ENCODE data around the gene ALDOA.

DNA sequence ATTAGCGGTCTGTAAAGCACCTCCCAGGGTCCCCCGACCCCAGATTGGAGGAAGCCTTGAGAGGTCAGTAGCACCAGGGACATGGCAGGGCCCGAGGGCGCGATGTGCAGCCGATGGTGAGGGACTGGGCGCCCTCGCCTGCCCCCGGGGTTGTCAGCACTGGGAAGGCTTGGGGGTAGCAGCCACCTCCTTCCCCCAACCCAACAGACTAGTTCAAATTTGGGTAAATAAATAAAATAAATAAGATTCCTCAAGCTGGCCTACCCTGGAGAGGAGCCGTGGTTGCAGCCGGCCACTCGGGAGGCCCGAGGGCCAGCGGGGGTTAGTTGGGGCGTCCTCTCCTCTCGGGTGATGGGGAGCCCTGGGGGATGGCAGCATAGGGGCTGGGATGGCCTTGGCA is 41.1 kb upstream of the ALDOA start:
- TF ChIP-seq, protein P1, sequence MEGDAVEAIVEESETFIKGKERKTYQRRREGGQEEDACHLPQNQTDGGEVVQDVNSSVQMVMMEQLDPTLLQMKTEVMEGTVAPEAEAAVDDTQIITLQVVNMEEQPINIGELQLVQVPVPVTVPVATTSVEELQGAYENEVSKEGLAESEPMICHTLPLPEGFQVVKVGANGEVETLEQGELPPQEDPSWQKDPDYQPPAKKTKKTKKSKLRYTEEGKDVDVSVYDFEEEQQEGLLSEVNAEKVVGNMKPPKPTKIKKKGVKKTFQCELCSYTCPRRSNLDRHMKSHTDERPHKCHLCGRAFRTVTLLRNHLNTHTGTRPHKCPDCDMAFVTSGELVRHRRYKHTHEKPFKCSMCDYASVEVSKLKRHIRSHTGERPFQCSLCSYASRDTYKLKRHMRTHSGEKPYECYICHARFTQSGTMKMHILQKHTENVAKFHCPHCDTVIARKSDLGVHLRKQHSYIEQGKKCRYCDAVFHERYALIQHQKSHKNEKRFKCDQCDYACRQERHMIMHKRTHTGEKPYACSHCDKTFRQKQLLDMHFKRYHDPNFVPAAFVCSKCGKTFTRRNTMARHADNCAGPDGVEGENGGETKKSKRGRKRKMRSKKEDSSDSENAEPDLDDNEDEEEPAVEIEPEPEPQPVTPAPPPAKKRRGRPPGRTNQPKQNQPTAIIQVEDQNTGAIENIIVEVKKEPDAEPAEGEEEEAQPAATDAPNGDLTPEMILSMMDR (IDR thresholded peaks at IDR 0.05 in 2 of 3, conservative IDR thresholded peaks at IDR 0.05 in 1 of 3; ENCODE audit: insufficient read depth in 2 of 3, low read depth in 1 of 3, low read length in 3 of 3): no peak
- TF ChIP-seq MXI1 (IDR thresholded peaks at IDR 0.05; ENCODE audit: low read depth, low read length) (no peak), ATF1 (CRISPR knock-in tag; IDR thresholded peaks at IDR 0.05) (no peak), ATF1 (tag; IDR thresholded peaks at IDR 0.05) (no peak), RBM39 (optimal IDR thresholded peaks at IDR 0.05; ENCODE audit: low read depth, low read length) (no peak), RNF2 (IDR thresholded peaks at IDR 0.05) (no peak)

All from K562 (cell line).